ENCODE results near the gene EPN1. TPM values are rescaled to one million over a fixed set of nuclear protein-coding genes. Genes with fewer than 3 reads are reported as not detected.

The EPN1 gene
- total and polyA plus RNA-seq, 2 of the 13 experiments (the other 11 are each of a cell fraction or from before 2014, with no cell fraction given): 28.9 to 31.7 TPM

DNA sequence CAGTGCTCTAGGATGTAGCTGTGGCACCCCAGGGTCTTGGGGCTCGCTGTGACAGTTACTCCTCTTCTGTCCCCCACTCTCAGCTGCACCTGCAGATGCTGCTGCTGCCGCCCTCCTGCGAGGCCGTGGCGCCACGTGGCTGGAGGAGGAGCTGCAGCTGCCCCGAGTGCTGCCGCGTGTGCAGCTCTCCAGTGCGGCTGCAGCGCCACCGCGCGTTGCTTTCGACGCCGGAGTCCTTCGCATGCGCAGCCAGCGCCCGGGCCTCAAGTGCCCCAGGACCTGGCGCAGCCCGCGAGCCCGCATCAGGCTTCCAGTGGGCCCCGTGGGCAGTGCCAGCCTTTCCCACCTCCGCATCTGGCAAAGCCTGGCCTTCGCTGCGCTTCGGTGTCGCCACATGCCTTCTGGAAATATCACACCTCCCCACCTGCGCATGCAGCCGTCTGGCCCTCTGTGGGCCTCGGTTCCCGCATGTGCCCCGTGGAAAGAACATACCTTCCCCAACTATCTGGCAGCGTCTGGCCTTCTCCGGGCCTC lies 34.9 kb upstream of the EPN1 start (continued):
- TF ChIP-seq, protein P1, sequence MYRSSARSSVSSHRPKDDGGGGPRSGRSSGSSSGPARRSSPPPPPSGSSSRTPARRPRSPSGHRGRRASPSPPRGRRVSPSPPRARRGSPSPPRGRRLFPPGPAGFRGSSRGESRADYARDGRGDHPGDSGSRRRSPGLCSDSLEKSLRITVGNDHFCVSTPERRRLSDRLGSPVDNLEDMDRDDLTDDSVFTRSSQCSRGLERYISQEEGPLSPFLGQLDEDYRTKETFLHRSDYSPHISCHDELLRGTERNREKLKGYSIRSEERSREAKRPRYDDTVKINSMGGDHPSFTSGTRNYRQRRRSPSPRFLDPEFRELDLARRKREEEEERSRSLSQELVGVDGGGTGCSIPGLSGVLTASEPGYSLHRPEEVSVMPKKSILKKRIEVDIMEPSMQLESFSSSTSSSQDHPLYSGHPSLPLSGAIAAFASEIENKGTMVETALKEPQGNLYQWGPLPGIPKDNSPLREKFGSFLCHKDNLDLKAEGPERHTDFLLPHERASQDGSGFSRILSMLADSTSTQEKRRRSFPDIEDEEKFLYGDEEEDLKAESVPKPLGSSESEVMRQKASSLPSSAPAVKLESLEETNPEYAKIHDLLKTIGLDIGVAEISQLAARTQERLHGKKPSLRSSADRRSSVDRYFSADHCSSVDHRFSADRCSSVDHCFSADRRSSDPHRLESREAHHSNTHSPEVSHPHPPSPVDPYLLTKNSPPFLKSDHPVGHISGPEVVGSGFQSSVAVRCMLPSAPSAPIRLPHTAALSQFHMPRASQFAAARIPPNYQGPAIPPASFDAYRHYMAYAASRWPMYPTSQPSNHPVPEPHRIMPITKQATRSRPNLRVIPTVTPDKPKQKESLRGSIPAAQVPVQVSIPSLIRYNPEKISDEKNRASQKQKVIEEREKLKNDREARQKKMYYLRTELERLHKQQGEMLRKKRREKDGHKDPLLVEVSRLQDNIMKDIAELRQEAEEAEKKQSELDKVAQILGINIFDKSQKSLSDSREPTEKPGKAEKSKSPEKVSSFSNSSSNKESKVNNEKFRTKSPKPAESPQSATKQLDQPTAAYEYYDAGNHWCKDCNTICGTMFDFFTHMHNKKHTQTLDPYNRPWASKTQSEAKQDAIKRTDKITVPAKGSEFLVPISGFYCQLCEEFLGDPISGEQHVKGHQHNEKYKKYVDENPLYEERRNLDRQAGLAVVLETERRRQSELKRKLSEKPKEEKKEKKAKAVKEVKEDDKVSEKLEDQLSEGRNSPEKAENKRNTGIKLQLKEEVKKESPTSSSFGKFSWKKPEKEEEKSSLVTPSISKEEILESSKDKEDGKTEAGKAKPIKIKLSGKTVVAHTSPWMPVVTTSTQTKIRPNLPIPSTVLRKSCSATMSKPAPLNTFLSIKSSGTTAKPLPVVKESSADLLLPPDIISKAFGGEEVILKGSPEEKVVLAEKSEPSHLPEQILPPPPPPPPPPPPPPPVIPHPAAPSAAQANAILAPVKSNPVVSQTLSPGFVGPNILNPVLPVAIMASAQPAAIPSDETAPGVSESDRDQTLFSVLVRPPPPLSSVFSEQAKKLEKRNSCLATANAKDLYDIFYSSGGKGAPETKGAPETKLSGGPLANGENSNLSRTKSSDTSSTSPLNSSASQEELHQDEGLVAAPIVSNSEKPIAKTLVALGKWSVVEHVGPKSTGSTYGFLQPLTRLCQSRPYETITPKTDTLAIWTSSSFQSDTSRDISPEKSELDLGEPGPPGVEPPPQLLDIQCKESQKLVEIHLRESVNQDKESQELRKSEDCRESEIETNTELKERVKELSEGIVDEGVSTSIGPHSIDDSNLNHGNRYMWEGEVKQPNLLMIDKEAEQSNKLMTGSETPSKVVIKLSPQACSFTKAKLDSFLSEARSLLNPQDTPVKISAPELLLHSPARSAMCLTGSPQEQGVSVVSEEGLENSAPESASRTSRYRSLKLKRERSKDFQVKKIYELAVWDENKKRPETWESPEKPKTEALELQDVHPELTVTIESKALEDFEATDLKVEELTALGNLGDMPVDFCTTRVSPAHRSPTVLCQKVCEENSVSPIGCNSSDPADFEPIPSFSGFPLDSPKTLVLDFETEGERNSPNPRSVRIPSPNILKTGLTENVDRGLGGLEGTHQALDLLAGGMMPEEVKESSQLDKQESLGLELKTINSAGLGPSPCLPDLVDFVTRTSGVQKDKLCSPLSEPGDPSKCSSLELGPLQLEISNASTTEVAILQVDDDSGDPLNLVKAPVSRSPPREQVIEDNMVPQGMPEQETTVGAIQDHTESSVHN (CRISPR knock-in tag; IDR thresholded peaks at IDR 0.05): no peak
- TF ChIP-seq ZFP37 (CRISPR knock-in tag; IDR thresholded peaks at IDR 0.05; ENCODE audit: borderline replicate concordance): no peak
- no peak for TF ChIP-seq TFDP2 (CRISPR knock-in tag; IDR thresholded peaks at IDR 0.05)
- no peak for TF ChIP-seq SPEN (CRISPR knock-in tag; IDR thresholded peaks at IDR 0.05; ENCODE audit: low read depth)
- TF ChIP-seq SRSF9 (IDR thresholded peaks at IDR 0.05; ENCODE audit: borderline replicate concordance, insufficient read depth, low read depth, low read length, poor library complexity, severe bottlenecking): no peak
- TF ChIP-seq ZNF329 (CRISPR knock-in tag; IDR thresholded peaks at IDR 0.05; ENCODE audit: low read depth): no peak
- no peak for TF ChIP-seq PCBP2 (optimal IDR thresholded peaks at IDR 0.05; ENCODE audit: low read depth, low read length, poor library complexity, severe bottlenecking)
- TF ChIP-seq SSRP1 (CRISPR knock-in tag; IDR thresholded peaks at IDR 0.05): no peak
- TF ChIP-seq, protein P2, sequence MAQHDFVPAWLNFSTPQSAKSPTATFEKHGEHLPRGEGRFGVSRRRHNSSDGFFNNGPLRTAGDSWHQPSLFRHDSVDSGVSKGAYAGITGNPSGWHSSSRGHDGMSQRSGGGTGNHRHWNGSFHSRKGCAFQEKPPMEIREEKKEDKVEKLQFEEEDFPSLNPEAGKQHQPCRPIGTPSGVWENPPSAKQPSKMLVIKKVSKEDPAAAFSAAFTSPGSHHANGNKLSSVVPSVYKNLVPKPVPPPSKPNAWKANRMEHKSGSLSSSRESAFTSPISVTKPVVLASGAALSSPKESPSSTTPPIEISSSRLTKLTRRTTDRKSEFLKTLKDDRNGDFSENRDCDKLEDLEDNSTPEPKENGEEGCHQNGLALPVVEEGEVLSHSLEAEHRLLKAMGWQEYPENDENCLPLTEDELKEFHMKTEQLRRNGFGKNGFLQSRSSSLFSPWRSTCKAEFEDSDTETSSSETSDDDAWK (CRISPR knock-in tag; IDR thresholded peaks at IDR 0.05): no peak
- TF ChIP-seq FOSL2 (CRISPR knock-in tag; IDR thresholded peaks at IDR 0.05): no peak
- TF ChIP-seq ZNF20 (CRISPR knock-in tag; IDR thresholded peaks at IDR 0.05): peak; percentile 75; the same call in 1 of the 2 replicates
- TF ChIP-seq E2F5 (CRISPR knock-in tag; conservative IDR thresholded peaks at IDR 0.05): no peak
- no peak for TF ChIP-seq GFI1 (CRISPR knock-in tag; IDR thresholded peaks at IDR 0.05; ENCODE audit: borderline replicate concordance)
- no peak for TF ChIP-seq HNRNPK (IDR thresholded peaks at IDR 0.05; ENCODE audit: low read depth, low read length, poor library complexity, severe bottlenecking)
- TF ChIP-seq RBAK (CRISPR knock-in tag; IDR thresholded peaks at IDR 0.05): no peak
- TF ChIP-seq NFYC (CRISPR knock-in tag; IDR thresholded peaks at IDR 0.05): no peak
